Activated CD8-positive, alpha-beta memory T cell treated with anti-CD3 and anti-CD28 coated beads for 1 hour (primary cell): Measurements from ENCODE around the gene CSAG2.
"Not testable (repeated sequence)": the region's sequence is repeated elsewhere in the genome, so short reads cannot be mapped to it uniquely, and the experiment has no call there.

Experiments
- DNase-seq, 2 donors: peaks; one replicate each; pipeline ENCODE4 v3.0.0-alpha.2; 2020; ENCODE audit warnings: low read depth in 1 of 2; ENCODE audit errors: extremely low read depth in 1 of 2

CSAG2 gene, protein sequence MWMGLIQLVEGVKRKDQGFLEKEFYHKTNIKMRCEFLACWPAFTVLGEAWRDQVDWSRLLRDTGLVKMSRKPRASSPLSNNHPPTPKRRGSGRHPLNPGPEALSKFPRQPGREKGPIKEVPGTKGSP

DNA sequence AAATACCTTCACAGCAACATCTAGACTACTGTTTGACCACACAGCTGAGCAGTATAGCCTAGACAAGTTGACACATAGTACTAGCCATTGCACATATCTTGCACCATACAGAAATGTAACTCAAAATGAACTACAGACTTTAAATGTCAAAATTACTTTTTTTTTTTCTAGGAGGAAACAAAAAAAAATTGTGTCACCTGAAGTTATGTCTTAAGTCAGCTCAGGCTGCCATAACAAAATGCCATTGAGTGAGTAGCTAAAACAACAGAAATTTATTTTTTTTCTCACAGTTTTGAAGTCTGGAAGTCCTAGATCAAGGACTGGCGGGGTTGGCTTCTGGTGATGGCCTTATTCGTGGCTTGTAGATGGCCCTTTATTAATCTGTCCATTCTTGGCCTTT, at the start of gene CSAG2:
Gene CSAG2 (minus strand): TSS at position 101 of the 400 bp plus-strand sequence. CDS start 161 bp downstream, outside the sequence.
- not testable (repeated sequence) for DNase-seq

DNA sequence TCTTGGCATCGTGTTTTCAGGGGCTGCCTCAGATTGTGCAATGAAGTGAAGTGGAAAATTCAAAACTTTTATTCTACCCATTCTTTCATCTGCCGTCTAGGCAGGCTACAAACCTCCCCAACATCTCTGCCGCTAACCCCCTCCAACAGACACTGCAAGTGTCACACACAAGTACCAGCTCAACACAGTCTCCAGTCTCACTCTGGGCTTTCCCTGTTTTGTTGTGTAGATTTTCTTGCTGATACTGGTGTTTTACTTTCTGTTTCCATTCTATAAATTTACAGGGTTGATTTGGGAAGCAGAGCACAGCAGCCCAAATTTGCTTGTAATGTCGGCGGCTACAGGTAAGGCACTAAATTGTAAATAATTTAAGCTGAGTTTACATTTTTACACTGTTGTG, 45.8 kb upstream of the CSAG2 start:
- not testable (repeated sequence) for DNase-seq

DNA sequence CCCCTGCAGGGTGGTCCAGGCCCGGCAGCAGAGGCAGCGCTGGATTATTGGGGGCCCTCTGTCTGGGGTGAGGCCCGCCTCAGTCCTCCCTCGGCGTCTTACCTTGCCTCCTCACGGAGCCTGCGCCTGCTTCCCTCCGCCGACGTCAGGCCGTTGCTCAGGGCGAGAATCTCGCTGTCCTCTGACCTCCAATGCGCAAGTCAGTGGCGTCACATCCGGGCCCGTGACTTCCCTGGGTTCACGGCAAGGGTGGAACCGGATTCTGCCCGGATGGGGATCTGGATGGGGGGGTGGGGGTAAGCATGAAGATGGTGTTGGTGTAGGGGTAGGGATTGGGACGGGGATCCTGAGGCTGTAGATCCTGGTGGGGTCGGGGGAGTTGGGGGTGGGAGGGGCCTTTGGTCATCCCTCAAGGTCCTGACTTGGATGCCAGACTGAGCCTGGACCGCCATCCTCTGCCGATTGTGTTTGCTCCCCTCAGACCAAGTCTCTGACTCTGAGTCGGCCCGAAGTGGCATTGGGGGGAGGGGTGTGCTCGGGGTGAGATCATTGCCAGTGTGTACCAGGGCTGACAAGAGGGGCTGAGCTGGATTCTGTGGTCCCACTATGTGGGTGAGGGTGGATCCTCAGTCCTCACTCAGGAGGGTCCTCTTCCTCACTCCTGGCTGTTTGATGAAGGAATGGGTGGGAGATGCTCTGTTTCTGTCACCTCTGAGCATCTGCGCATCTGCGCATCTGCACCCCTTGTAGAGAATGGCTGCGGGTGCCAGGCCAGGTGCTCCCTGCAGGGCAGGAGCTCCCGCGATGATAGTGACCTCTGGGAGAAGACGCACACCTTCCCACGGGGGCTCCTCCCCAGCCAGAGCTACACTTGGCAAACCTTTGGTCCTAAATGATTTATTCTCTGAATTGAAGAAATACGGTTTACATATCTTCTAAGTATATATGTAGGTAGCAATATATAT, 44.9 kb upstream of the CSAG2 start, which contains the start of gene MAGEA2:
Gene MAGEA2 (minus strand): TSS at position 157 of the 965 bp plus-strand sequence. CDS start 2,479 bp downstream, outside the sequence.
- DNase-seq: not testable (repeated sequence)

DNA sequence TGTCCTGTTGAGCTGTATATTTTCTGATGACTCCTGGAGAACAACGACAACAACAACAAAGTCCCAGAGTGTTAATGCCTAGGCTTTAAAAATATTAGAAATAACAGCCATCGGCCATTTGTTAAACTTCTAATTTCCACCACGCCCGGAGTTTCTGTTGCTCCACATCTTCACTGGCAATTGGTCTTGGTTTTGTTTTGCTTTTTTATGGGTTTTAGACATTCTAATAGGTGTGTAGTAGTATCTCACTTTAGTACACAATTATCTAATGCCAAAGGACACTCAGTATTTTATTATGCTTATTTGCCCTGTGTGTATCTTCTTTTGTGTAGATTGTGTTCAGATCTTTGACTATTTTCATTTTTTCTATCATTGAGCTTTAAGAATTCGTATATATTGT, 29.5 kb upstream of the CSAG2 start:
- DNase-seq: no peak

DNA sequence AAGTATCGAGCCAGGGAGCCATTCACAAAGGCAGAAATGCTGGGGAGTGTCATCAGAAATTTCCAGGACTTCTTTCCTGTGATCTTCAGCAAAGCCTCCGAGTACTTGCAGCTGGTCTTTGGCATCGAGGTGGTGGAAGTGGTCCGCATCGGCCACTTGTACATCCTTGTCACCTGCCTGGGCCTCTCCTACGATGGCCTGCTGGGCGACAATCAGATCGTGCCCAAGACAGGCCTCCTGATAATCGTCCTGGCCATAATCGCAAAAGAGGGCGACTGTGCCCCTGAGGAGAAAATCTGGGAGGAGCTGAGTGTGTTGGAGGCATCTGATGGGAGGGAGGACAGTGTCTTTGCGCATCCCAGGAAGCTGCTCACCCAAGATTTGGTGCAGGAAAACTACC, 27.5 kb upstream of the CSAG2 start:
- not testable (repeated sequence) for DNase-seq

DNA sequence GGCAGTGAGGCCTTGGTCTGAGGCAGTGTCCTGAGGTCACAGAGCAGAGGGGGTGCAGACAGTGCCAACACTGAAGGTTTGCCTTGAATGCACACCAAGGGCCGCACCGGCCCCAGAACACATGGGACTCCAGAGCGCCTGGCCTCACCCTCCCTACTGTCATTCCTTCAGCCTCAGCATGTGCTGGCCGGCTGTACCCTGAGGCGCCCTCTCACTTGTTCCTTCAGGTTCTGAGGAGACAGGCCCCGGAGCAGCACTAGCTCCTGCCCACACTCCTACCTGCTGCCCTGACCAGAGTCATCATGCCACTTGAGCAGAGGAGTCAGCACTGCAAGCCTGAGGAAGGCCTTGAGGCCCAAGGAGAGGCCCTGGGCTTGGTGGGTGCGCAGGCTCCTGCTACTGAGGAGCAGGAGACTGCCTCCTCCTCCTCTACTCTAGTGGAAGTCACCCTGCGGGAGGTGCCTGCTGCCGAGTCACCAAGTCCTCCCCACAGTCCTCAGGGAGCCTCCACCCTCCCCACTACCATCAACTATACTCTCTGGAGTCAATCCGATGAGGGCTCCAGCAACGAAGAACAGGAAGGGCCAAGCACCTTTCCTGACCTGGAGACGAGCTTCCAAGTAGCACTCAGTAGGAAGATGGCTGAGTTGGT, 26.9 kb upstream of the CSAG2 start:
- no peak for DNase-seq

DNA sequence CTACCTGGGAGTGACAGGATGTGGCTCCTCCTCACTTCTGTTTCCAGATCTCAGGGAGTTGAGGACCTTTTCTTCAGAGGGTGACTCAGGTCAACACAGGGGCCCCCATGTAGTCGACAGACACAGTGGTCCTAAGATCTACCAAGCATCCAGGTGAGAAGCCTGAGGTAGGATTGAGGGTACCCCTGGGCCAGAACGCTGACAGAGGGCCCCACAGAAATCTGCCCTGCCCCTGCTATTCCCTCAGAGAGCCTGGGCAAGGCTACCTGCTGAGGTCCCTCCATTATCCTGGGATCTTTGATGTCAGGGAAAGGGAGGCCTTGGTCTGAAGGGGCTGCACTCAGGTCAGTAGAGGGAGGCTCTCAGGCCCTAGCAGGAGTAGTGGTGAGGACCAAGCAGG, 26.0 kb upstream of the CSAG2 start:
- no peak for DNase-seq

DNA sequence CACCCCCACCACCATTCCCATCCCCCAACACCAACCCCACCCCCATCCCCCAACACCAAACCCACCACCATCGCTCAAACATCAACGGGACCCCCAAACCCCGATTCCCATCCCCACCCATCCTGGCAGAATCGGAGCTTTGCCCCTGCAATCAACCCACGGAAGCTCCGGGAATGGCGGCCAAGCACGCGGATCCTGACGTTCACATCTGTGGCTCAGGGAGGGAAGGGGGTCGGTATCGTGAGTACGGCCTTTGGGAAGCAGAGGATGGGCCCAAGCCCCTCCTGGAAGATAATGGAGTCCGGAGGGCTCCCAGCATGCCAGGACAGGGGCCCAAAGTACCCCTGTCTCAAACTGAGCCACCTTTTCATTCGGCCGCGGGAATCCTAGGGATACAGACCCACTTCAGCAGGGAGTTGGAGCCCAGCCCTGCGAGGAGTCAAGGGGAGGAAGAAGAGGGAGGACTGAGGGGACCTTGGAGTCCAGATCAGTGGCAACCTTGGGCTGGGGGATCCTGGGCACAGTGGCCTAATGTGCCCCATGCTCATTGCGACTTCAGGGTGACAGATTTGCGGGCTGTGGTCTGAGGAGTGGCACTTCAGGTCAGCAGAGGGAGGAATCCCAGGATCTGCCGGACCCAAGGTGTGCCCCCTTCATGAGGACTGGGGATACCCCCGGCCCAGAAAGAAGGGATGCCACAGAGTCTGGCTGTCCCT, 25.2 kb upstream of the CSAG2 start:
- not testable (repeated sequence) for DNase-seq

DNA sequence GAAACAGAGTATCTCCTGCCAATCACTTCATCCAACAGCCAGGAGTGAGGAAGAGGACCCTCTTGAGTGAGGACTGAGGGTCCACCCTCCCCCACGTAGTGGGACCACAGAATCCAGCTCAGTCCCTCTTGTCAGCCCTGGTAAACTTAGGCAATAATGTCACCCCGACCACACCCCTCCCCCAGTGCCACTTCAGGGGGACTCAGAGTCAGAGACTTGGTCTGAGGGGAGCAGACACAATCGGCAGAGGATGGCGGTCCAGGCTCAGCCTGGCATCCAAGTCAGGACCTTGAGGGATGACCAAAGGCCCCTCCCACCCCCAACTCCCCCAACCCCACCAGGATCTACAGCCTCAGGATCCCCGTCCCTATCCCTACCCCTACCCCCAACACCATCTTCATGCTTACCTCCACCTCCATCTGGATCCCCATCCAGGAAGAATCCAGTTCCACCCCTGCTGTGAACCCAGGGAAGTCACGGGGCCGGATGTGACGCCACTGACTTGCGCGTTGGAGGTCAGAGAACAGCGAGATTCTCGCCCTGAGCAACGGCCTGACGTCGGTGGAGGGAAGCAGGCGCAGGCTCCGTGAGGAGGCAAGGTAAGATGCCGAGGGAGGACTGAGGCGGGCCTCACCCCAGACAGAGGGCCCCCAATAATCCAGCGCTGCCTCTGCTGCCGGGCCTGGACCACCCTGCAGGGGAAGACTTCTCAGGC, 24.3 kb upstream of the CSAG2 start, which contains the start of the genes CSAG1 and MAGEA12:
Gene CSAG1 (minus strand): TSS at position 461 of the 715 bp plus-strand sequence. CDS start 1,261 bp downstream, outside the sequence.
Gene MAGEA12 (plus strand): TSS at position 497 of the 715 bp plus-strand sequence. CDS start 2,405 bp downstream, outside the sequence.
- no peak for DNase-seq

DNA sequence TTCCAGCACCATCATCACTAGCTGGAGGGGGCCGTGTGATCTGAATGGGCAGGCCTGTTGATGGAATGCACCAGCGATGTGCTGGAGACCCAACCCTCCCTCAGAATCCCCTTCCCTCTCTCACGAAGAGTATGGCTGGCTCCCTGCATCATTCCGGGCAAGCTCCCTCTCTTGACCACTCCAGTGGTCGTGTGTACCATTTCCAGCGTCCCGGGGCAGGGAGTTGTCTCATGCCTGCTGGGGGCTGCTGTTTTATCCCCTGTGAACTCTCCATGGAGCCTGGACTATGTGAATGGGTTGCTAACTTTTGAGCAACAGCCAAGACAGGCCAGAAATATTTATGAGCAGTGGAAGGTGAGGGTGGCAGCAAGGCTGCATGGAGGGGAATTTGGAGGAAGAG, 16.3 kb upstream of the CSAG2 start:
- DNase-seq: no peak

DNA sequence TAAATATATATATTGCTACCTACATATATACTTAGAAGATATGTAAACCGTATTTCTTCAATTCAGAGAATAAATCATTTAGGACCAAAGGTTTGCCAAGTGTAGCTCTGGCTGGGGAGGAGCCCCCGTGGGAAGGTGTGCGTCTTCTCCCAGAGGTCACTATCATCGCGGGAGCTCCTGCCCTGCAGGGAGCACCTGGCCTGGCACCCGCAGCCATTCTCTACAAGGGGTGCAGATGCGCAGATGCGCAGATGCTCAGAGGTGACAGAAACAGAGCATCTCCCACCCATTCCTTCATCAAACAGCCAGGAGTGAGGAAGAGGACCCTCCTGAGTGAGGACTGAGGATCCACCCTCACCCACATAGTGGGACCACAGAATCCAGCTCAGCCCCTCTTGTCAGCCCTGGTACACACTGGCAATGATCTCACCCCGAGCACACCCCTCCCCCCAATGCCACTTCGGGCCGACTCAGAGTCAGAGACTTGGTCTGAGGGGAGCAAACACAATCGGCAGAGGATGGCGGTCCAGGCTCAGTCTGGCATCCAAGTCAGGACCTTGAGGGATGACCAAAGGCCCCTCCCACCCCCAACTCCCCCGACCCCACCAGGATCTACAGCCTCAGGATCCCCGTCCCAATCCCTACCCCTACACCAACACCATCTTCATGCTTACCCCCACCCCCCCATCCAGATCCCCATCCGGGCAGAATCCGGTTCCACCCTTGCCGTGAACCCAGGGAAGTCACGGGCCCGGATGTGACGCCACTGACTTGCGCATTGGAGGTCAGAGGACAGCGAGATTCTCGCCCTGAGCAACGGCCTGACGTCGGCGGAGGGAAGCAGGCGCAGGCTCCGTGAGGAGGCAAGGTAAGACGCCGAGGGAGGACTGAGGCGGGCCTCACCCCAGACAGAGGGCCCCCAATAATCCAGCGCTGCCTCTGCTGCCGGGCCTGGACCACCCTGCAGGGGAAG, 5.0 kb upstream of the CSAG2 start, which contains the start of gene MAGEA2B:
Gene MAGEA2B (plus strand): TSS at position 814 of the 973 bp plus-strand sequence. CDS start 2,479 bp downstream, outside the sequence.
- not testable (repeated sequence) for DNase-seq

DNA sequence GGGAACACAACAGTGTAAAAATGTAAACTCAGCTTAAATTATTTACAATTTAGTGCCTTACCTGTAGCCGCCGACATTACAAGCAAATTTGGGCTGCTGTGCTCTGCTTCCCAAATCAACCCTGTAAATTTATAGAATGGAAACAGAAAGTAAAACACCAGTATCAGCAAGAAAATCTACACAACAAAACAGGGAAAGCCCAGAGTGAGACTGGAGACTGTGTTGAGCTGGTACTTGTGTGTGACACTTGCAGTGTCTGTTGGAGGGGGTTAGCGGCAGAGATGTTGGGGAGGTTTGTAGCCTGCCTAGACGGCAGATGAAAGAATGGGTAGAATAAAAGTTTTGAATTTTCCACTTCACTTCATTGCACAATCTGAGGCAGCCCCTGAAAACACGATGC, 4.1 kb upstream of the CSAG2 start:
- not testable (repeated sequence) for DNase-seq

DNA sequence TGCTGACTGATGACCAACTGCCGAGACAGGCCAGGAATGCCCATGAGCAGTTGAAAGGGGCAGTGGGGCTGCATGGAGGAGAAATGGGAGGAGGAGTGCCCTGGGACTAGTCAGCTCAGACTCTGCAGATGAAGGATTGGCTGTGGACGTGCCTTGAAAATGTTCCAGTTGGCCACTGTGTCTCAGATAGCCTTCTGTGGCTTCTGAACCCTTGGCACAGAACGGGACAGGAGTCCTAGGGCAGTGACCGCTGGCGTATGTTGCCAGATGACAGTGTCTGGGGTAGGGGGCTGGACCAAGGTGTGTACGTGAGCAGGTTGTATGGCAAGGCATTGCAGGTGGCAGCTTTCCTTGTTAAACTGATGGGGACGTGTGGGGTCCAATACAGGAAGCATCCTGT, 2.6 kb downstream of the CSAG2 start:
- not testable (repeated sequence) for DNase-seq

DNA sequence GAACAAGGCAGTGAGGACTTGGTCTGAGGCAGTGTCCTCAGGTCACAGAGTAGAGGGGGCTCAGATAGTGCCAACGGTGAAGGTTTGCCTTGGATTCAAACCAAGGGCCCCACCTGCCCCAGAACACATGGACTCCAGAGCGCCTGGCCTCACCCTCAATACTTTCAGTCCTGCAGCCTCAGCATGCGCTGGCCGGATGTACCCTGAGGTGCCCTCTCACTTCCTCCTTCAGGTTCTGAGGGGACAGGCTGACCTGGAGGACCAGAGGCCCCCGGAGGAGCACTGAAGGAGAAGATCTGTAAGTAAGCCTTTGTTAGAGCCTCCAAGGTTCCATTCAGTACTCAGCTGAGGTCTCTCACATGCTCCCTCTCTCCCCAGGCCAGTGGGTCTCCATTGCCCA, 8.7 kb downstream of the CSAG2 start:
- DNase-seq: not testable (repeated sequence)

DNA sequence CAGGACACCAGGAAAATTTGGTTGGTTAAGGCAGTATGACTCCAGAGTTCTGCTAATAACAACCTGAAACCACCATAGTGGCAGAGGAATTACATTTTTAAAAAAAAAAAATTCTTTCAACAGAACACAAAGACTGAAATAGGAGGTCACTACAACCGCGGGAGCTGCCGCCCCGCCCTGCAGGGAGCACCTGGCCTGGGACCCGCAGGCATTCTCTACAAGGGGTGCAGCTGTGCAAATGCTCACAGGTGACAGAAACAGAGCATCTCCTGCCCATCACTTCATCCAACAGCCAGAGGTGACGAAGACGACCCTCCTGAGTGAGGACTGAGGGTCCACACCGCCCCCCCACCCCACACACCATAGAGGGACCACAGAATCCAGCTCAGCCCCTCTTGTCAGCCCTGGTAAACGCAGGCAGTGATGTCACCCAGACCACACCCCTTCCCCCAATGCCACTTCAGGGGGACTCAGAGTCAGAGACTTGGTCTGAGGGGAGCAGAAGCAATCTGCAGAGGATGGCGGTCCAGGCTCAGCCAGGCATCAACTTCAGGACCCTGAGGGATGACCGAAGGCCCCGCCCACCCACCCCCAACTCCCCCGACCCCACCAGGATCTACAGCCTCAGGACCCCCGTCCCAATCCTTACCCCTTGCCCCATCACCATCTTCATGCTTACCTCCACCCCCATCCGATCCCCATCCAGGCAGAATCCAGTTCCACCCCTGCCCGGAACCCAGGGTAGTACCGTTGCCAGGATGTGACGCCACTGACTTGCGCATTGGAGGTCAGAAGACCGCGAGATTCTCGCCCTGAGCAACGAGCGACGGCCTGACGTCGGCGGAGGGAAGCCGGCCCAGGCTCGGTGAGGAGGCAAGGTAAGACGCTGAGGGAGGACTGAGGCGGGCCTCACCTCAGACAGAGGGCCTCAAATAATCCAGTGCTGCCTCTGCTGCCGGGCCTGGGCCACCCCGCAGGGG, 10.8 kb downstream of the CSAG2 start, which contains the start of gene MAGEA3:
Gene MAGEA3 (plus strand): TSS at position 843 of the 980 bp plus-strand sequence. CDS start 2,039 bp downstream, outside the sequence.
- DNase-seq: not testable (repeated sequence)

DNA sequence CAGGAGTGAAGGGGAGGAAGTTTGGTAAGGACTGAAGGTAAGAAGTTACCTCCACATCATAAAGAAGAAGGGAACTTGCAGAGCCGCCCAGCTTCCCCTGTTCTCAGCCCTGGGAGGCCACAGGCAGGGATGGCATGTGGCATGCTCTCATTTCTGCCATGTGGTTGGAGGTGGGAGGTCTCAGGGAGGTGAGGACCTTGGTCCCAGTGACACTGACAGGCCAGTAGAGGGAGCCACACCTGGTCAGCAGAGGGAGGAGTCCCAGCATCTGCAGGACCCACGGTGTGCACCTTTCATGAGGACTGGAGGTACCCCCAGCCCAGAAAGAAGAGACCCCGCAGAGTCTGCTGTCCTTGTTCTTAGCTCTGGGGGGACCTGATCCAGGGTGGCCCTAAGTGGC, 28.1 kb downstream of the CSAG2 start:
- DNase-seq: not testable (repeated sequence)

DNA sequence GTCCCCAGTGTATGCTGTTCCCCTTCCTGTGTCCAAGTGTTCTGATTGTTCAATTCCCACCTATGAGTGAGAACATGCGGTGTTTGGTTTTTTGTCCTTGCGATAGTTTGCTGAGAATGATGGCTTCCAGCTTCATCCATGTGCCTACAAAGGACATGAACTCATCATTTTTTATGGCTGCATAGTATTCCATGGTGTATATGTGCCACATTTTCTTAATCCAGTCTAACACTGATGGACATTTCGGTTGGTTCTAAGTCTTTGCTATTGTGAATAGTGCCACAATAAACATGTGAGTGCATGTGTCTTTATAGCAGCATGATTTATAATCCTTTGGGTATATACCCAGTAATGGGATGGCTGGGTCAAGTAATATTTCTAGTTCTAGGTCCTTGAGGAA, 34.4 kb downstream of the CSAG2 start:
- not testable (repeated sequence) for DNase-seq
